Sigmoid colon (tissue), 3 donors: ENCODE measurements around the gene DCAKD.

Source experiments
- CTCF ChIP-seq, 4 experiments: fragments of 450-650 bp in 3 of 4; fragments of 200-600 bp in 1 of 4; IDR thresholded peaks; one replicate each; pipeline ENCODE4 v1.5.1; 2016 to 2019; ENCODE audit warnings: antibody characterized with exemption in 4 of 4, mild to moderate bottlenecking in 3 of 4, moderate library complexity in 2 of 4
- POLR2A ChIP-seq, 2 donors: fragments of 450-650 bp; IDR thresholded peaks; one replicate each; pipeline ENCODE4 v1.6.1; 2016; ENCODE audit warnings: antibody characterized with exemption in 2 of 2, mild to moderate bottlenecking in 2 of 2, moderate library complexity in 2 of 2

GRCh38 chr17:44997733-44998520 is 53.5 kb downstream of the DCAKD start:
- TF ChIP-seq CTCF (IDR thresholded peaks at IDR 0.05) (no peak), POLR2A (IDR thresholded peaks at IDR 0.05) (no peak)
